GM20000 (cell line): ENCODE data around the gene MYDGF.

Experiments used
- DNase-seq: peaks from one replicate; pipeline ENCODE4 v3.0.0; 2012; ENCODE audit warnings: low spot score
- TF ChIP-seq, protein P1 (sequence below): IDR thresholded peaks from 2 replicates; pipeline ENCODE4 v1.5.1; 2012; ENCODE audit warnings: mild to moderate bottlenecking, control low read depth; ENCODE audit errors: extremely low read depth, missing control alignments

Gene MYDGF

DNA sequence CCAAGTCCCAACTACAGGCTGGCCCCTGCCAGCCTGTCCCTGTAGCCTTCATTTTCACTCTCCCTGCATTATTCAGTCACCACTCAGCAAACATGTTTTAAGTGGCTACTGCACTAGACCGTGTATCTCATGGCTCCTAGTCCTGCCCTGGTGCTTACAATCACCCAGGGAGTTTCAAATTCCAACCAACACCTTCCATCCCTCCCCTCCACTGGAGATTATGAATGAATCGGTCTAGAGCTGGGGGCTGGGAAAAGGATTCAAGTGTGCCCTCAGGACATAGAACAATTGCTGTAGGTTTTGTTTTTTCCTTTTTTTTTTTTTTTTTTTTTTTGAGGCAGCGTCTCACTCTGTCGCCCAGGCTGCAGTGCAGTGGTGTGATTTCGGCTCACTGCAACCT is 45.8 kb downstream of the MYDGF start:
- TF ChIP-seq, protein P1, sequence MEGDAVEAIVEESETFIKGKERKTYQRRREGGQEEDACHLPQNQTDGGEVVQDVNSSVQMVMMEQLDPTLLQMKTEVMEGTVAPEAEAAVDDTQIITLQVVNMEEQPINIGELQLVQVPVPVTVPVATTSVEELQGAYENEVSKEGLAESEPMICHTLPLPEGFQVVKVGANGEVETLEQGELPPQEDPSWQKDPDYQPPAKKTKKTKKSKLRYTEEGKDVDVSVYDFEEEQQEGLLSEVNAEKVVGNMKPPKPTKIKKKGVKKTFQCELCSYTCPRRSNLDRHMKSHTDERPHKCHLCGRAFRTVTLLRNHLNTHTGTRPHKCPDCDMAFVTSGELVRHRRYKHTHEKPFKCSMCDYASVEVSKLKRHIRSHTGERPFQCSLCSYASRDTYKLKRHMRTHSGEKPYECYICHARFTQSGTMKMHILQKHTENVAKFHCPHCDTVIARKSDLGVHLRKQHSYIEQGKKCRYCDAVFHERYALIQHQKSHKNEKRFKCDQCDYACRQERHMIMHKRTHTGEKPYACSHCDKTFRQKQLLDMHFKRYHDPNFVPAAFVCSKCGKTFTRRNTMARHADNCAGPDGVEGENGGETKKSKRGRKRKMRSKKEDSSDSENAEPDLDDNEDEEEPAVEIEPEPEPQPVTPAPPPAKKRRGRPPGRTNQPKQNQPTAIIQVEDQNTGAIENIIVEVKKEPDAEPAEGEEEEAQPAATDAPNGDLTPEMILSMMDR: no peak
- DNase-seq: no peak

DNA sequence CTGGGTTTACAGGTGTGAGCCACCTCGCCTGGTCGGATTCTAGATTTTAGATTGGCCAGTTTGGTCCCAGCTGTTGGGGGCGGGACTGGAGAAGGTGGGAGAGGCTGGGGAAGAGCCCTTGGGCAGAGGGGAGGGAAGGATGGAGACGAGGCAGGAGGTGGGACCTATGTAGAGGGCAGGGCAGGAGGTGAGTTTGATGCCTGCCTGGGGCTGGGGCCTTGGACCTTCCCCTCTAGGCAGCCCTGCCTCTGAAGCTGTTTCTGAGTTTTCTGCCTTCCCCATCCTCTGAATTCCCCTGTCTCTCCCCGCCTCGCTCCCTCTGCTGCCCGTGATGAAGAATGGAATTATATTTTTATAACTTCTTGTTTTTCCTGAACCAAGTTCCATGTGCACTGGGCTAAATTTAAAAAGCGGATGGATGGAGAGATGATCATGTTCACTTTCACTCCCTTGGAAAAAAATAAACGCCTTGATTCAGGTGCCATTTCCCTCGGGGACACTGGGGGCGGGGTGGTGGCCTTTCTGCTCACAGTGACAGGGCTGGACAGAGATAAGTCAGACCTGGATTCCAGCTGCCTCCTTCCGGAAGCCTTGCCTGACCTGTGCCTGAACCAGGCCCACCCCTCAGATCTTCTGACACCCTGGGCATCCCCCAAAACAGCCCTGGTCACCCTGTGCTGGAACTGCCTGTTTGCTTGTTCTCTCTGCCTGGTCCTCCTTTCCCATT is 47.3 kb downstream of the MYDGF start:
- TF ChIP-seq, protein P1: no peak
- no peak for DNase-seq

DNA sequence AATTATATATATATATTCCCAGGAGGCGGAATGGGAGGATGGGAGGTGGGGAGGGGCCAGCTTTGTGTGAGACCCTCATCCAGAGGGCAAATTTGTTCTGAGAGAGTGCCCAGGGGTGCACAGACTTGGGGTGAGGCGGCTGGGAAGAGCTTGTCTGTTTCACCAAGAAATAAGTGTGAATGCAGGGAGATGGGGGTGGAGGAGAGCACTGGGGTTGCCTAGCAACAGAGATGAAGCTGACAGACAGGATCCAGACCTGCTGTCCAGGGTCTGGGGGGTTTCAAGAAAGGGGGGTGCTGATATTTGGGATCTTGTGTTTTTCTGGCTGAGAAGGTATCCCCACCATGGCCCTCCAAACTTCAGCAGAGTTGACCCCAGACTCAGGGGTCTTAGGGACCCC is 49.5 kb downstream of the MYDGF start:
- DNase-seq: no peak
- TF ChIP-seq, protein P1: no peak

DNA sequence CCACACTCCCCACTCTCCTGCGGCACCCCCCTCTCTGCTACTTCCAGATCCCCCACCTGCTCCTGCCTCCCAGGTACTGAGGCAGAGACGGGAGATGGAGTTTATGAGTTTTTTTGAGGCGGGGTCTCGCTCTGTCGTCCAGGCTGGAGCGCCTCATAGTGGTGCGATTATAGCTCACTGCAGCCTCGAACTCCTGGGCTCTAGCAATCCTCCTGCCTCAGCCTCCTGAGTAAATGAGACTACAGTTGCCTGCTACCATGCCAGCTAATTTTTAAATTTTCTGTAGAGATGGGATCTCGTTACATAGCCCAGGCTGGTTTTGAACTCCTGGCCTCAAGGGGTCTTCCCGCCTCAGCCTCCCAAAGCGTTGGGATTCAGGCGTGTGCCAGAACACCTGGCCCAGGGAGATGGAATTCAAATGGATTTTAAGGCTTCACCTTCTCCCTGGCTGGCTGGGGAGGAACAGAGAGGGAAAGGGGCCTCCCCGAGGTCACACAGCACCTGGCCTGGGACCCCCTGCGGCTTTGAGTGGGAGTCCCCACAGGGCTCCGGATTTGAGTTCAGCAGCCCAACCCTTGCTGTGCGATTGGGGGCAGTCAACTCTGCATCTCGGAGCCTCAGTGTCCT is 50.4 kb downstream of the MYDGF start:
- no peak for DNase-seq
- TF ChIP-seq, protein P1: no peak

DNA sequence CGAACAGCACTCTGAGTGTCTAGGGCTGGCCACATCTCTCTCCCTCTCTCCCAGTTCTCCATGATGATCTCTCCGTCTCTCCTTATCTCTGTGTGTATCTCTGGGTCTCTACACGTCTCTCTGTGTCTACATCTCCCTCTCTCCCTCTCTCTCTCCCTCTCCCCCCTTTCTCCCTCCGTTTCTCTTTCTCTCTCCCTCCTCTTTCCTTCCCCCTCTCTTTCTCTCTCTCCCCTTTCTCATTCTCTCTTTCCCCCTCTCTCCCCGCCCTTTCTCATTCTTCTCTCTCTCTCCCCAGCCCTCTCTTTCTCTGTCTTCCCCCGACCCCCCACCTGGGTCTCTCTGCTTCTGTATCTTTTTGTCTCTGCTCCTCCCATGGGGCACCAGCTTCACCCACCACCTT is 52.1 kb downstream of the MYDGF start:
- TF ChIP-seq, protein P1: no peak
- no peak for DNase-seq

DNA sequence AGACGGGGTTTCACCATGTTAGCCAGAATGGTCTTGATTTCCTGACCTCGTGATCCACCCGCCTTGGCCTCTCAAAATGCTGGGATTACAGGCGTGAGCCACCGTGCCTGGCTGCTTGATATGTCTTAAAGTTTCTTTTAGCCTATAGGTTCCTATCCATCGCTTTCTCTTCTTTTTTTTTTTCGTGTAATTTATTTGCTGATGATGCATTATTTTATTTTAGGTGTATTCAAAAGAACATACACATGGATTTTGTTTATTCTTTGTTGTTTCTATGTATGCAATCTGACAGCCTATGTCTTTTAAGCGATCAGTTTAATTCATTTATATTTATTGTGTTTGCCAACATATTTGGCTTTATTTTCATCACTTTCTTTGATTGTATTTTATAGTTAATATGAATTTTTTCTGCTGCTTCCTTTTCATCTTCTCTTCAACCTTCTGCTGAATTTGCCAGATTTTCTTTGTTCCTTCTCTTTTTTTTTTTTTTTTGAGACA is 56.8 kb downstream of the MYDGF start:
- DNase-seq: no peak
- TF ChIP-seq, protein P1: no peak

DNA sequence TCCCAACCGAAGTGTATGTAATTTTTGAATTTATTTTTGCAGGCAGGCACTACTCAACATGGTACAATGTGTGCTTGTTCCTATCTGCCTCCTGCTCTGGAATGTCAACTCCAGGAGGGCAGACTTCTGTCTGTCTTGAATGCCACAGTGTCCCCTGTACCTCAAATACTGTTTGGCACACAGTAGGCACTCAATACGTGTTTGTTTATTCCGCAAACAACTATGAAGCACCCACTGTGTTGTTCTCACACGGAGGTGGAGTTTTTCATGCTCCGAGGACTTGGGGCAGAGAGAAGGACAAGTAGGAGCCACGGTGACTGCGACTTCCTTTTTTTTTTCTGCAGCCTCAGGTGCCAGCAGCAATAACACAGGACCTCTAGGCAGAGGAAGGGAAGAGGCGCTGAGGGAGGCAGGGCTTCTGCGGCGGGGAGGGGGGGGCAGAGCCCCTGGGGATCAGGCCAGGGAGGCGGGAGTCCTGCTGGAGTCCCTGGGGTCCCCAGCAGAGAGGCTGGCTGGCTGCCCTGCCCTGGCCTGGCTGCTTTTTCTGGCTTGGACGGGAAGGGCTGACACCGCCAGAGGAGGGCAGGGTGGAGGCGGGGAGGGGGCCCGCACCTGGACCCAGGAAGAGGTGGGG is 60.1 kb downstream of the MYDGF start:
- TF ChIP-seq, protein P1: no peak

More for the DNA sequence above, 60.1 kb downstream of the MYDGF start:
- DNase-seq: no peak
